ENCODE results near the gene PHOX2B.

- TF ChIP-seq MXI1 (IDR thresholded peaks at IDR 0.05; ENCODE audit: borderline replicate concordance, low read depth, low read length) (no peak), POLR2A (IDR thresholded peaks at IDR 0.05; ENCODE audit: low read depth, low read length) (no peak), CTCF (conservative IDR thresholded peaks at IDR 0.05; ENCODE audit: low read depth, low read length) (no peak), SMC3 (IDR thresholded peaks at IDR 0.05; ENCODE audit: low read depth, low read length) (no peak), ELK1 (IDR thresholded peaks at IDR 0.05; ENCODE audit: borderline replicate concordance, low read depth, low read length) (no peak), MAFK (IDR thresholded peaks at IDR 0.05; ENCODE audit: low read depth, low read length) (no peak), CEBPB (IDR thresholded peaks at IDR 0.05; ENCODE audit: low read depth, low read length) (no peak), RAD21 (IDR thresholded peaks at IDR 0.05; ENCODE audit: low read length) (no peak), FOS (IDR thresholded peaks at IDR 0.05; ENCODE audit: low read depth, low read length) (no peak)
Measured at GRCh38 chr4:41703785-41704184, 44.7 kb downstream of the PHOX2B start.

Data from IMR-90 (cell line).